NT2/D1 (cell line): ENCODE measurements around the gene GCC2.

ENCODE experiments used
- DNase-seq: peaks from one replicate; pipeline ENCODE4 v3.0.0-alpha.2; 2011; ENCODE audit warnings: low read depth, low spot score
- H3K27me3 ChIP-seq: 2 replicates; pipeline ENCODE4 v1.6.0; 2011; ENCODE audit warnings: mild to moderate bottlenecking; ENCODE audit not compliant: insufficient read length, insufficient read depth
- H3K36me3 ChIP-seq: 2 replicates; pipeline ENCODE4 v1.6.1; 2011; ENCODE audit warnings: mild to moderate bottlenecking, low read length, mixed read lengths; ENCODE audit not compliant: insufficient read depth, insufficient read length
- H3K4me1 ChIP-seq: 2 replicates; pipeline ENCODE4 v1.5.1; 2011; ENCODE audit not compliant: insufficient read depth, insufficient read length
- H3K4me3 ChIP-seq: 2 replicates; pipeline ENCODE4 v1.5.1; 2011; ENCODE audit warnings: low read depth; ENCODE audit not compliant: insufficient read length
- H3K9ac ChIP-seq: 2 replicates; pipeline ENCODE4 v1.6.0; 2011; ENCODE audit warnings: low read depth; ENCODE audit not compliant: insufficient read length
- H3K9me3 ChIP-seq: 2 replicates; pipeline ENCODE4 v1.5.1; 2011; ENCODE audit warnings: mild to moderate bottlenecking, low read length; ENCODE audit not compliant: insufficient read depth
- SUZ12 ChIP-seq: IDR thresholded peaks from 2 replicates; pipeline ENCODE4 v1.6.1; 2011; ENCODE audit not compliant: insufficient read length, insufficient read depth; ENCODE audit errors: extremely low read depth
- YY1 ChIP-seq: IDR thresholded peaks from 2 replicates; pipeline ENCODE4 v1.6.1; 2011; ENCODE audit not compliant: insufficient read length, insufficient read depth
- ZNF274 ChIP-seq: IDR thresholded peaks from 2 replicates; pipeline ENCODE4 v1.6.1; 2011; ENCODE audit warnings: mild to moderate bottlenecking, low read depth, low read length

Gene GCC2

GRCh38 chr2:108448678-108449409, at the start of gene GCC2:
Gene GCC2 (plus strand): TSS chr2:108449206. CDS start chr2:108449275, 69 bp downstream.
- Histone ChIP-seq H3K4me3 (peak within 1 kb of the TSS; percentile 90), H3K27me3 (no peaks in the 10 kb centered on the region), H3K36me3 (peaks cover 17% of the 10 kb centered on the region), H3K9ac (peak within 1 kb of the TSS; percentile 93), H3K9me3 (peaks cover 4% of the 10 kb centered on the region; the same call in 1 of the 2 replicates), H3K4me1 (peaks cover 3% of the 10 kb centered on the region)
- peak; percentile 95 for DNase-seq
- no peak for TF ChIP-seq YY1
- no peak for TF ChIP-seq ZNF274

GRCh38 chr2:108399479-108399878, 49.5 kb upstream of the GCC2 start:
- Histone ChIP-seq H3K9ac (no peak overlapping the region), H3K4me1 (no peaks in the 10 kb centered on the region), H3K27me3 (no peaks in the 10 kb centered on the region), H3K9me3 (peaks cover 64% of the 10 kb centered on the region), H3K36me3 (no peaks in the 10 kb centered on the region), H3K4me3 (no peak overlapping the region)
- no peak for TF ChIP-seq YY1
- TF ChIP-seq SUZ12 = no peak
- no peak for TF ChIP-seq ZNF274
- DNase-seq = no peak

DNA sequence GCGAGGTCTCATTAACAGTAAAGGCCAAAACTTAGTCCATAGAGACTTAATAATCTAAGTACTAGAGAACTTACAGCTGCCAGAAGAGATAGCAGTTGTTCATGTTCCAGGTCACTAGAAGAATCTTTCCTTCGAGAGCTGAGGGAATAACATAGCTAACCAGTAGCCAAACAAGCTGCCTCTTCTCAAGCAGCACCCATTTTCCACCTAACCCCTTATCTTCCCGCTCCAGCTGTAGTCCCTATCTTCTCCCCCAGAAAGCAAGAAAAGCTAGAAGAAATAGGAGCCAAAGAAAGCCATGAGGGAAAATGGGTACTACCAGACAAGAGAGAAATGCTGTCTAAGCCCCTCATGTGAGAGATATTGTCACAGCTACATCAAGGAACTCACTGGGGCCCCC, 47.2 kb upstream of the GCC2 start:
- no peaks in the 10 kb centered on the region for H3K36me3 ChIP-seq
- no peaks in the 10 kb centered on the region for H3K4me1 ChIP-seq
- no peak overlapping the region for H3K4me3 ChIP-seq
- TF ChIP-seq YY1 (no peak), ZNF274 (no peak), SUZ12 (no peak)
- no peak overlapping the region for H3K9ac ChIP-seq
- peaks cover 87% of the 10 kb centered on the region for H3K9me3 ChIP-seq
- no peaks in the 10 kb centered on the region for H3K27me3 ChIP-seq
- DNase-seq = no peak

DNA sequence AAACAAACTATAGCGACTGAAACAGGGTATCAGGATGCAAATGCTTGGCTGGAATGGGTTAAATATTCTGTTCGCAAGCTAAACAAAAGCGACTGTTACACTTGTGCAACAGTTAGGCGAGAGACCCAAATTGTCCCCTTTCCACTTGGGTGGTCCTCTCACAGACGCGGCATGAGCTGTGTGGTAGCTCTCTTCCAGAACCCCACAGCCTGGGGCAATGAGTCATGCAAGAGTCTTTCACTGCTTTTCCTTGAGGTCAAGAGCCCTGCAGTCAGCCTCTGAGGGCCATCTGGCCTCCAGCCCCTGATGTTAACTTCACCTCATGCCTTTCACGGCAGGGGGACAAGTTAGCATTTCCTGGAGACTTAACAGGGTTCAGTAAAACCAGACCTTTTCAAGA, 45.5 kb upstream of the GCC2 start:
- no peak overlapping the region for H3K9ac ChIP-seq
- H3K4me1 ChIP-seq = no peaks in the 10 kb centered on the region
- H3K36me3 ChIP-seq = no peaks in the 10 kb centered on the region
- peaks cover 83% of the 10 kb centered on the region for H3K9me3 ChIP-seq
- no peak overlapping the region for H3K4me3 ChIP-seq
- DNase-seq = peak; percentile 84
- H3K27me3 ChIP-seq = no peaks in the 10 kb centered on the region
- TF ChIP-seq ZNF274 = no peak
- TF ChIP-seq YY1 = no peak
- no peak for TF ChIP-seq SUZ12

- H3K27me3 ChIP-seq = no peaks in the 10 kb centered on the region
- H3K36me3 ChIP-seq = no peaks in the 10 kb centered on the region
- peaks cover 81% of the 10 kb centered on the region for H3K9me3 ChIP-seq
- no peak overlapping the region for H3K4me3 ChIP-seq
- DNase-seq = no peak
- H3K9ac ChIP-seq = no peak overlapping the region
- no peak for TF ChIP-seq YY1
- TF ChIP-seq ZNF274 = no peak
- TF ChIP-seq SUZ12 = no peak
- no peaks in the 10 kb centered on the region for H3K4me1 ChIP-seq
Observed at GRCh38 chr2:108404784-108405397, 44.1 kb upstream of the GCC2 start.

DNA sequence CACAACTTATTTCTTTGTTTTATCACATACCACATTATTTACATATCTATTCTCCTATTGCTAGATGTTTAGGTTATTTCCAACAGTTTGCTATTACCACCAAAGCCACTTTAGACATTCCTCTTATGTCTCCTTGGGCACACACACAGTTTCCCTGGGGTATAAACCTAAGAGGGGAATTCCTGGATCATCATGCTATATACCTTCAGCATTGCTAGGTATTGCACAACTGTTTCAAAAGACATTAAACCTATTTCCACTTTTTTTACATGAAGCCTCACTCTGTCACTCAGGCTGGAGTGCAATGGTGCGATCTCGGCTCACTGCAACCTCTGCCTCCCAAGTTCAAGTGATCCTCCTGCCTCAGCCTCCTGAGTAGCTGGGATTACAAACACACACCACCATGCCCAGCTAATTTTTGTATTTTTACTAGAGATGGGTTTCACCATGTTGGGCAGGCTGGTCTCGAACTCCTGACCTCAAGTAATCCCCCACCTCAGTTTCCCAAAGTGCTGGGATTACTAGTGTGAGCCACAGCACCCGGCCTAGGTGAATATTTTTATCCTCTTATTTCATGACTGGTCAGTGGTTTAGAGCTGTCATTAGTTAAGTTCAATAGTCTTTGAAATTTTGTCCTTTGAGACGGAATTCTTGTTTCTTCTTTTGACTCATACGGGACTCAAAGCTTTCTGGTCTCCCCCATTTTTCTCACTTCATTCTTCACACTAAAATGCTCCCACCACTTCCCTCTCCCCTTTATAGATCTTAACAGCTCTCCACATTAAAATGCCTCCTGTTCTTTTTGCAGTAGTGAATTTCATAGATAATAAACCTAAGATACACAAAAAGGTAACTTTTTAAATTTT, 40.9 kb upstream of the GCC2 start:
- no peak for DNase-seq
- Histone ChIP-seq H3K9ac (no peak overlapping the region), H3K9me3 (peaks cover 50% of the 10 kb centered on the region), H3K36me3 (no peaks in the 10 kb centered on the region), H3K27me3 (no peaks in the 10 kb centered on the region), H3K4me3 (no peak overlapping the region), H3K4me1 (no peaks in the 10 kb centered on the region)
- TF ChIP-seq ZNF274 (no peak), YY1 (no peak), SUZ12 (no peak)

DNA sequence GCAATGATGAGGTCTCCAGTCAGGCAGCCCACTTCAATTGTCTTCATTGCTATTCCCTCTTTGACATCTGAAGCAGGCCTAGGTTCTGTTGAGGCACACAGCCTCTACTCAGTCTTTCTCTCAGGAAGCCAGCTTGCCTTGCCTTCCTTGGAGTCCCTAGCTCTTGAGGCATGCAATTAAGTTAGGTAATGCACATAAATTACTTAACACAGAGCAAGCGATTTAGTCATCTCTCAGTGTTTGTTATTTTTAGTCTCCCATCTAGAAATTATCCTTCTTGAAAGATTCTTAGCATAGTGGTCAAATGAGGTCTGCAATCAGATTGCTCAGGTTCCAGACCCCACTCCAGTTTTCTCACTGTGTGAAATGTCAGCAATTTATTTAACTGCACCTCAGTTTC, 39.2 kb upstream of the GCC2 start:
- no peak overlapping the region for H3K4me3 ChIP-seq

More for the DNA sequence above, 39.2 kb upstream of the GCC2 start:
- no peaks in the 10 kb centered on the region for H3K4me1 ChIP-seq
- H3K9ac ChIP-seq = no peak overlapping the region
- no peak for TF ChIP-seq YY1
- no peak for TF ChIP-seq ZNF274
- no peak for TF ChIP-seq SUZ12
- DNase-seq = no peak
- H3K9me3 ChIP-seq = peaks cover 39% of the 10 kb centered on the region
- no peaks in the 10 kb centered on the region for H3K27me3 ChIP-seq
- H3K36me3 ChIP-seq = no peaks in the 10 kb centered on the region
